Fibroblast of mammary gland (primary cell): ENCODE data around the gene RAMP2.
A peak's percentile ranks its signal among the peaks of the same experiment; 100 is the strongest.
"Not testable (repeated sequence)": the region's sequence is repeated elsewhere in the genome, so short reads cannot be mapped to it uniquely, and the experiment has no call there.

Experiments
- DNase-seq: peaks from one replicate; pipeline ENCODE4 v3.0.0-alpha.2; 2010; ENCODE audit warnings: low read depth
- H3K4me3 ChIP-seq: 2 replicates; pipeline ENCODE4 v1.5.1; 2011; ENCODE audit warnings: low read depth, mild to moderate bottlenecking, low read length, moderate library complexity; ENCODE audit not compliant: control insufficient read depth
- CTCF ChIP-seq: conservative IDR thresholded peaks from 2 replicates; pipeline ENCODE4 v1.5.1; 2011; ENCODE audit warnings: low read depth, low read length, inconsistent platforms; ENCODE audit not compliant: control insufficient read depth, insufficient read depth

RAMP2 gene

GRCh38 chr17:42760652-42761581 is at the start of gene RAMP2:
TSS of gene RAMP2 (plus strand) at chr17:42761227. CDS start at chr17:42761262, 35 bp downstream.
- DNase-seq = no peak
- H3K4me3 ChIP-seq = peak within 1 kb of the TSS; percentile 16
- no peak for TF ChIP-seq CTCF

GRCh38 chr17:42720996-42721583 is 39.9 kb upstream of the RAMP2 start:
- TF ChIP-seq CTCF = peak; percentile 72
- DNase-seq = peak; percentile 76
- H3K4me3 ChIP-seq = no peak overlapping the region

- TF ChIP-seq CTCF = no peak
- no peak for DNase-seq
- H3K4me3 ChIP-seq = no peak overlapping the region
Measured at GRCh38 chr17:42723636-42724035, 37.4 kb upstream of the RAMP2 start.

GRCh38 chr17:42725143-42725542 is 35.9 kb upstream of the RAMP2 start:
- TF ChIP-seq CTCF = no peak
- DNase-seq = no peak
- no peak overlapping the region for H3K4me3 ChIP-seq

GRCh38 chr17:42740699-42741098 is 20.3 kb upstream of the RAMP2 start:
- no peak overlapping the region for H3K4me3 ChIP-seq
- TF ChIP-seq CTCF = no peak
- DNase-seq = no peak

- DNase-seq, H3K4me3 ChIP-seq: not testable (repeated sequence)
Measured at GRCh38 chr17:42742916-42743315, 18.1 kb upstream of the RAMP2 start.

- TF ChIP-seq CTCF = peak; percentile 16
- H3K4me3 ChIP-seq = peak overlapping the region; percentile 78
- no peak for DNase-seq
Measured at GRCh38 chr17:42743595-42744282, 17.3 kb upstream of the RAMP2 start.
